Measurements from ENCODE around the gene MAP4K4. TPM values are rescaled to one million over a fixed set of nuclear protein-coding genes. Genes with fewer than 3 reads are reported as not detected.
"Not testable (repeated sequence)": the region's sequence is repeated elsewhere in the genome, so short reads cannot be mapped to it uniquely, and the experiment has no call there.

MAP4K4 gene
- total RNA-seq, 1 donor from 2014 or later, result 48.0 TPM

GRCh38 chr2:101766871-101767739 is 69.6 kb downstream of the MAP4K4 start:
- no peaks in the 10 kb centered on the region for H3K36me3 ChIP-seq
- peaks cover 18 to 66% of the 10 kb centered on the region in 2 donors for H3K4me1 ChIP-seq
- peak overlapping the region; percentile 60 to 62 for H3K27ac ChIP-seq
- H3K4me3 ChIP-seq, result peak overlapping the region in 1 of 2 donors; percentile 34
- no peaks in the 10 kb centered on the region for H3K27me3 ChIP-seq
- no peak for TF ChIP-seq CTCF (IDR thresholded peaks at IDR 0.05)
- intact Hi-C loops (cut with DNase I), result no loop called here
- DNase-seq (ENCODE audit: low spot score in 2 of 2), result no peak
- no peaks in the 10 kb centered on the region for H3K9me3 ChIP-seq

GRCh38 chr2:101768556-101769220 is 71.2 kb downstream of the MAP4K4 start:
- peaks cover 11 to 54% of the 10 kb centered on the region in 2 donors for H3K4me1 ChIP-seq
- H3K36me3 ChIP-seq, result no peaks in the 10 kb centered on the region
- no peak for TF ChIP-seq CTCF (IDR thresholded peaks at IDR 0.05)
- no peak overlapping the region for H3K4me3 ChIP-seq
- H3K27ac ChIP-seq, result no peak overlapping the region
- no peak for DNase-seq (ENCODE audit: low spot score in 2 of 2)
- no peaks in the 10 kb centered on the region for H3K27me3 ChIP-seq
- no peaks in the 10 kb centered on the region for H3K9me3 ChIP-seq
- intact Hi-C loops (cut with DNase I), result no loop called here

- intact Hi-C loops (cut with DNase I); H3K27ac ChIP-seq: not testable (repeated sequence)
- H3K4me1 ChIP-seq, result peaks cover 11 to 50% of the 10 kb centered on the region in 2 donors
Measured at GRCh38 chr2:101769726-101770125, 72.2 kb downstream of the MAP4K4 start.

GRCh38 chr2:101770726-101771125 is 73.2 kb downstream of the MAP4K4 start:
- Histone ChIP-seq H3K36me3 (no peaks in the 10 kb centered on the region), H3K9me3 (no peaks in the 10 kb centered on the region), H3K4me3 (no peak overlapping the region), H3K27me3 (no peaks in the 10 kb centered on the region), H3K4me1 (peaks cover 11 to 55% of the 10 kb centered on the region in 2 donors), H3K27ac (no peak overlapping the region)
- no peak for DNase-seq (ENCODE audit: low spot score in 2 of 2)
- TF ChIP-seq CTCF (IDR thresholded peaks at IDR 0.05), result no peak
- intact Hi-C loops (cut with DNase I), result no loop called here

More at GRCh38 chr2:101769726-101770125, 72.2 kb downstream of the MAP4K4 start:
- not testable (repeated sequence) for H3K4me3 ChIP-seq; H3K36me3 ChIP-seq; H3K27me3 ChIP-seq; H3K9me3 ChIP-seq; DNase-seq (ENCODE audit: low spot score in 2 of 2)

GRCh38 chr2:101771227-101771902 is 73.9 kb downstream of the MAP4K4 start:
- no peak for DNase-seq (ENCODE audit: low spot score in 2 of 2)
- Histone ChIP-seq H3K9me3 (no peaks in the 10 kb centered on the region), H3K27ac (no peak overlapping the region), H3K36me3 (no peaks in the 10 kb centered on the region), H3K4me3 (no peak overlapping the region), H3K4me1 (peaks cover 11 to 48% of the 10 kb centered on the region in 2 donors), H3K27me3 (no peaks in the 10 kb centered on the region)
- TF ChIP-seq CTCF (IDR thresholded peaks at IDR 0.05), result no peak
- intact Hi-C loops (cut with DNase I), result no loop called here
